WTC11 (cell line): ENCODE data around the gene IRAK1. TPM values are rescaled to one million over a fixed set of nuclear protein-coding genes. Genes with fewer than 3 reads are reported as not detected.

Experiments used
- ATAC-seq: fragments of 200-7000 bp; cut with Tn5 transposase; 2 replicates; pipeline ENCODE4 v1.10.0; 2021; ENCODE audit warnings: mild to moderate bottlenecking, moderate library complexity
- CTCF ChIA-PET: fragments of 300-600 bp; sonication (Branson Sonifier 250); formaldehyde crosslinking; loops from one replicate; lab custom pipeline; 2021; ENCODE audit warnings: antibody characterized with exemption; lab: Charles Lee
- POLR2A ChIA-PET: fragments of 350-600 bp; sonication (Branson Sonifier 250); formaldehyde crosslinking; loops from one replicate; lab custom pipeline; 2021; ENCODE audit warnings: antibody characterized with exemption; lab: Charles Lee
- DNase-seq: peaks from one replicate; pipeline ENCODE4 v3.0.0; 2021; ENCODE audit warnings: low spot score
- H3K27ac Mint-ChIP-seq: 2 replicates; pipeline ENCODE4 v1.8.0; 2021; ENCODE audit warnings: mixed read lengths
- H3K27me3 Mint-ChIP-seq: 2 replicates; pipeline ENCODE4 v1.8.0; 2021; ENCODE audit warnings: low read depth, mild to moderate bottlenecking, moderate library complexity, mixed read lengths
- H3K36me3 Mint-ChIP-seq: 2 replicates; pipeline ENCODE4 v1.8.0; 2021; ENCODE audit warnings: mixed read lengths
- H3K4me1 Mint-ChIP-seq: 2 replicates; pipeline ENCODE4 v1.8.0; 2022; ENCODE audit warnings: mixed read lengths
- H3K4me3 Mint-ChIP-seq: 2 replicates; pipeline ENCODE4 v1.8.0; 2021; ENCODE audit warnings: mild to moderate bottlenecking, moderate library complexity, mixed read lengths
- H3K9me3 Mint-ChIP-seq: 2 replicates; pipeline ENCODE4 v1.8.0; 2021; ENCODE audit warnings: mixed read lengths
- ATF3 ChIP-seq: sonication (generic); formaldehyde crosslinking; conservative IDR thresholded peaks from 2 replicates; pipeline ENCODE4 v1.8.1; 2022; ENCODE audit warnings: mild to moderate bottlenecking, missing genetic modification reagents
- ATF6 ChIP-seq: sonication (generic); formaldehyde crosslinking; IDR thresholded peaks from 2 replicates; pipeline ENCODE4 v1.8.1; 2023; ENCODE audit warnings: mild to moderate bottlenecking, missing genetic modification reagents
- EMX1 ChIP-seq: fragments of 250-450 bp; sonication (Bioruptor Pico); IDR thresholded peaks from 2 replicates; pipeline ENCODE4 v1.8.0; 2021; ENCODE audit warnings: mild to moderate bottlenecking
- ETV6 ChIP-seq: sonication (generic); formaldehyde crosslinking; IDR thresholded peaks from 2 replicates; pipeline ENCODE4 v1.8.1; 2022; ENCODE audit warnings: mild to moderate bottlenecking, missing genetic modification reagents
- FOXP1 ChIP-seq: sonication (generic); formaldehyde crosslinking; IDR thresholded peaks from 2 replicates; pipeline ENCODE4 v1.8.0; 2022; ENCODE audit warnings: missing genetic modification reagents, mild to moderate bottlenecking, moderate library complexity, borderline replicate concordance
- NR2C2 ChIP-seq: sonication (generic); formaldehyde crosslinking; IDR thresholded peaks from 2 replicates; pipeline ENCODE4 v1.8.0; 2022; ENCODE audit warnings: mild to moderate bottlenecking, missing genetic modification reagents
- OVOL2 ChIP-seq: fragments of 250-450 bp; sonication (Bioruptor Pico); IDR thresholded peaks from 2 replicates; pipeline ENCODE4 v1.9.0; 2021; ENCODE audit warnings: mild to moderate bottlenecking, borderline replicate concordance
- RORB ChIP-seq: fragments of 250-450 bp; sonication (Bioruptor Pico); IDR thresholded peaks from 2 replicates; pipeline ENCODE4 v1.9.0; 2021; ENCODE audit warnings: mild to moderate bottlenecking
- TP53 ChIP-seq: sonication (generic); formaldehyde crosslinking; IDR thresholded peaks from 2 replicates; pipeline ENCODE4 v1.8.1; 2023; ENCODE audit warnings: mild to moderate bottlenecking, missing genetic modification reagents
- ZBTB21 ChIP-seq: sonication (generic); formaldehyde crosslinking; IDR thresholded peaks from 2 replicates; pipeline ENCODE4 v1.8.1; 2023; ENCODE audit warnings: mild to moderate bottlenecking, missing genetic modification reagents, borderline replicate concordance
- ZNF121 ChIP-seq: sonication (generic); formaldehyde crosslinking; IDR thresholded peaks from 2 replicates; pipeline ENCODE4 v1.8.0; 2023; ENCODE audit warnings: missing genetic modification reagents
- ZNF396 ChIP-seq: fragments of 250-450 bp; sonication (Bioruptor Pico); IDR thresholded peaks from 2 replicates; pipeline ENCODE4 v1.8.0; 2021; ENCODE audit warnings: mild to moderate bottlenecking, moderate library complexity, borderline replicate concordance
- ZNF532 ChIP-seq: fragments of 250-450 bp; sonication (Bioruptor Pico); IDR thresholded peaks from 2 replicates; pipeline ENCODE4 v1.9.0; 2021; ENCODE audit warnings: mild to moderate bottlenecking, borderline replicate concordance
- total RNA-seq: library from RNA; stranded (reverse); gene quantifications from 3 replicates; pipeline ENCODE4 v1.2.3, GENCODE V29; 2021
- TF ChIP-seq, protein P1 (sequence below): sonication (generic); formaldehyde crosslinking; IDR thresholded peaks from 2 replicates; pipeline ENCODE4 v1.8.1; 2023; ENCODE audit warnings: mild to moderate bottlenecking, missing genetic modification reagents, borderline replicate concordance
- TF ChIP-seq, protein P2 (sequence below): sonication (generic); formaldehyde crosslinking; IDR thresholded peaks from 2 replicates; pipeline ENCODE4 v1.8.0; 2023; ENCODE audit warnings: mild to moderate bottlenecking, missing genetic modification reagents
- TF ChIP-seq, protein P3 (sequence below): fragments of 250-450 bp; sonication (Bioruptor Pico); IDR thresholded peaks from 2 replicates; pipeline ENCODE4 v1.9.0; 2021; ENCODE audit warnings: mild to moderate bottlenecking
- TF ChIP-seq, protein P4 (sequence below): sonication (generic); formaldehyde crosslinking; IDR thresholded peaks from 2 replicates; pipeline ENCODE4 v1.8.1; 2023; ENCODE audit warnings: mild to moderate bottlenecking, moderate library complexity, missing genetic modification reagents

Gene IRAK1
- total RNA-seq, 1 experiment from 2014 or later = 32.1 TPM

DNA sequence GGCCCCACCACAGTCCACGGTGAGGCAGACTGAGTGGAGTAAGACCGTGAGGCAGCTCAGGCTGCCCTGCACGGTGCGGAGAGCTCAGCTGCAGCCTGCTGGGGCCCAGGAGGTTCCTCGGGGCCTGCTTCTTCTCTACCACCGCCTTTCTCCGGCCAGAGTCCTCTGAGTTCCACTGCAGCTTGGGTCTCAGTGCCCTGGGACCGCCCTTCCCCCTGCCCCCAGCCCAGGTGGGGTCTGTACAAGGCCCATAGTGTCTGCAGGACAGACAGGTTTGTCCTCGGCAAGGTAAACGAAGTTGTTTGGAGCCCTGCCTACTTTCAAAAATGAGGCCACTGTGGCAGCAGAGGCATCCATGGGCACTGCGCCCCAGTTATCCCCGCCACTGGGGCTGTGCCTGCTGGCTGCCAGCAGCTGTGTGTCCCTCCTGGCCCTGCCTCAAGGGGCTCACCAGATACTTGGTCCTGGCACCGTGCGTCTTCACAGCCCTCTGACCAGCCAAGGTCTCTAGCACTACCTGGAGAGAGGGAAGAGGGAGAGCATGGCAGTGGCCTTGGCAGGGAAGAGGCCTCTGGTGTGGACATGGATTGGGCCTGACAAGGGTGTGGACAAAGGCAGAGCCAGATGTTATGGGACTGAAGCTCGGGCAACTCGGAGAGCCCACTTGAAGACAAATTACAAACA lies 4.0 kb downstream of the IRAK1 start (continued):
- no peak for TF ChIP-seq ATF3 (CRISPR knock-in tag)
- no peak for TF ChIP-seq ZBTB21
- TF ChIP-seq EMX1 (CRISPR knock-in tag) = no peak
- TF ChIP-seq FOXP1 (CRISPR knock-in tag) = no peak
- no peak for TF ChIP-seq RORB (CRISPR knock-in tag)

- ATAC-seq = no peak
- Mint-ChIP-seq H3K4me3 (no peak overlapping the region), H3K27me3 (no peaks in the 10 kb centered on the region), H3K27ac (no peak overlapping the region), H3K9me3 (no peaks in the 10 kb centered on the region), H3K4me1 (peaks cover 12% of the 10 kb centered on the region), H3K36me3 (peaks cover 5% of the 10 kb centered on the region)
- CTCF ChIA-PET = interaction anchor here (0.8 to 2.3 kb wide), 11 partner anchors 11 to 293 kb away, joined by 3 to 12 read pairs (median 4); partner anchors contain the start of gene MECP2
- POLR2A ChIA-PET = no interaction called here
- DNase-seq = no peak
- TF ChIP-seq ZNF396 (CRISPR knock-in tag) = no peak
- TF ChIP-seq OVOL2 (CRISPR knock-in tag) = no peak
- TF ChIP-seq, protein P1, sequence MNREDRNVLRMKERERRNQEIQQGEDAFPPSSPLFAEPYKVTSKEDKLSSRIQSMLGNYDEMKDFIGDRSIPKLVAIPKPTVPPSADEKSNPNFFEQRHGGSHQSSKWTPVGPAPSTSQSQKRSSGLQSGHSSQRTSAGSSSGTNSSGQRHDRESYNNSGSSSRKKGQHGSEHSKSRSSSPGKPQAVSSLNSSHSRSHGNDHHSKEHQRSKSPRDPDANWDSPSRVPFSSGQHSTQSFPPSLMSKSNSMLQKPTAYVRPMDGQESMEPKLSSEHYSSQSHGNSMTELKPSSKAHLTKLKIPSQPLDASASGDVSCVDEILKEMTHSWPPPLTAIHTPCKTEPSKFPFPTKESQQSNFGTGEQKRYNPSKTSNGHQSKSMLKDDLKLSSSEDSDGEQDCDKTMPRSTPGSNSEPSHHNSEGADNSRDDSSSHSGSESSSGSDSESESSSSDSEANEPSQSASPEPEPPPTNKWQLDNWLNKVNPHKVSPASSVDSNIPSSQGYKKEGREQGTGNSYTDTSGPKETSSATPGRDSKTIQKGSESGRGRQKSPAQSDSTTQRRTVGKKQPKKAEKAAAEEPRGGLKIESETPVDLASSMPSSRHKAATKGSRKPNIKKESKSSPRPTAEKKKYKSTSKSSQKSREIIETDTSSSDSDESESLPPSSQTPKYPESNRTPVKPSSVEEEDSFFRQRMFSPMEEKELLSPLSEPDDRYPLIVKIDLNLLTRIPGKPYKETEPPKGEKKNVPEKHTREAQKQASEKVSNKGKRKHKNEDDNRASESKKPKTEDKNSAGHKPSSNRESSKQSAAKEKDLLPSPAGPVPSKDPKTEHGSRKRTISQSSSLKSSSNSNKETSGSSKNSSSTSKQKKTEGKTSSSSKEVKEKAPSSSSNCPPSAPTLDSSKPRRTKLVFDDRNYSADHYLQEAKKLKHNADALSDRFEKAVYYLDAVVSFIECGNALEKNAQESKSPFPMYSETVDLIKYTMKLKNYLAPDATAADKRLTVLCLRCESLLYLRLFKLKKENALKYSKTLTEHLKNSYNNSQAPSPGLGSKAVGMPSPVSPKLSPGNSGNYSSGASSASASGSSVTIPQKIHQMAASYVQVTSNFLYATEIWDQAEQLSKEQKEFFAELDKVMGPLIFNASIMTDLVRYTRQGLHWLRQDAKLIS (CRISPR knock-in tag) = no peak
- TF ChIP-seq, protein P2, sequence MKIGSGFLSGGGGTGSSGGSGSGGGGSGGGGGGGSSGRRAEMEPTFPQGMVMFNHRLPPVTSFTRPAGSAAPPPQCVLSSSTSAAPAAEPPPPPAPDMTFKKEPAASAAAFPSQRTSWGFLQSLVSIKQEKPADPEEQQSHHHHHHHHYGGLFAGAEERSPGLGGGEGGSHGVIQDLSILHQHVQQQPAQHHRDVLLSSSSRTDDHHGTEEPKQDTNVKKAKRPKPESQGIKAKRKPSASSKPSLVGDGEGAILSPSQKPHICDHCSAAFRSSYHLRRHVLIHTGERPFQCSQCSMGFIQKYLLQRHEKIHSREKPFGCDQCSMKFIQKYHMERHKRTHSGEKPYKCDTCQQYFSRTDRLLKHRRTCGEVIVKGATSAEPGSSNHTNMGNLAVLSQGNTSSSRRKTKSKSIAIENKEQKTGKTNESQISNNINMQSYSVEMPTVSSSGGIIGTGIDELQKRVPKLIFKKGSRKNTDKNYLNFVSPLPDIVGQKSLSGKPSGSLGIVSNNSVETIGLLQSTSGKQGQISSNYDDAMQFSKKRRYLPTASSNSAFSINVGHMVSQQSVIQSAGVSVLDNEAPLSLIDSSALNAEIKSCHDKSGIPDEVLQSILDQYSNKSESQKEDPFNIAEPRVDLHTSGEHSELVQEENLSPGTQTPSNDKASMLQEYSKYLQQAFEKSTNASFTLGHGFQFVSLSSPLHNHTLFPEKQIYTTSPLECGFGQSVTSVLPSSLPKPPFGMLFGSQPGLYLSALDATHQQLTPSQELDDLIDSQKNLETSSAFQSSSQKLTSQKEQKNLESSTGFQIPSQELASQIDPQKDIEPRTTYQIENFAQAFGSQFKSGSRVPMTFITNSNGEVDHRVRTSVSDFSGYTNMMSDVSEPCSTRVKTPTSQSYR (CRISPR knock-in tag) = no peak
- no peak for TF ChIP-seq ZNF121 (CRISPR knock-in tag)
- TF ChIP-seq NR2C2 (CRISPR knock-in tag) = no peak
- no peak for TF ChIP-seq ZNF532 (CRISPR knock-in tag)
- TF ChIP-seq ETV6 (CRISPR knock-in tag) = no peak
- TF ChIP-seq, protein P3, sequence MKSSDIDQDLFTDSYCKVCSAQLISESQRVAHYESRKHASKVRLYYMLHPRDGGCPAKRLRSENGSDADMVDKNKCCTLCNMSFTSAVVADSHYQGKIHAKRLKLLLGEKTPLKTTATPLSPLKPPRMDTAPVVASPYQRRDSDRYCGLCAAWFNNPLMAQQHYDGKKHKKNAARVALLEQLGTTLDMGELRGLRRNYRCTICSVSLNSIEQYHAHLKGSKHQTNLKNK (CRISPR knock-in tag) = no peak
- TF ChIP-seq TP53 = no peak
- TF ChIP-seq ATF6 (CRISPR knock-in tag) = no peak
- TF ChIP-seq, protein P4, sequence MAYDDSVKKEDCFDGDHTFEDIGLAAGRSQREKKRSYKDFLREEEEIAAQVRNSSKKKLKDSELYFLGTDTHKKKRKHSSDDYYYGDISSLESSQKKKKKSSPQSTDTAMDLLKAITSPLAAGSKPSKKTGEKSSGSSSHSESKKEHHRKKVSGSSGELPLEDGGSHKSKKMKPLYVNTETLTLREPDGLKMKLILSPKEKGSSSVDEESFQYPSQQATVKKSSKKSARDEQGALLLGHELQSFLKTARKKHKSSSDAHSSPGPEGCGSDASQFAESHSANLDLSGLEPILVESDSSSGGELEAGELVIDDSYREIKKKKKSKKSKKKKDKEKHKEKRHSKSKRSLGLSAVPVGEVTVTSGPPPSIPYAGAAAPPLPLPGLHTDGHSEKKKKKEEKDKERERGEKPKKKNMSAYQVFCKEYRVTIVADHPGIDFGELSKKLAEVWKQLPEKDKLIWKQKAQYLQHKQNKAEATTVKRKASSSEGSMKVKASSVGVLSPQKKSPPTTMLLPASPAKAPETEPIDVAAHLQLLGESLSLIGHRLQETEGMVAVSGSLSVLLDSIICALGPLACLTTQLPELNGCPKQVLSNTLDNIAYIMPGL (CRISPR knock-in tag) = no peak
- no peak for TF ChIP-seq ZBTB21
Measured at GRCh38 chrX:154014429-154015380, 5.0 kb downstream of the IRAK1 start.
